ENCODE results near the gene CCNT1. TPM values are rescaled to one million over a fixed set of nuclear protein-coding genes. Genes with fewer than 3 reads are reported as not detected.

Gene CCNT1
- 10 to 100 TPM; 17.4 to 46.8 (median 33.9) TPM for total RNA-seq

GRCh38 chr12:48716493-48717251 is at the start of gene CCNT1:
TSS of gene CCNT1 (minus strand) at chr12:48716707. CDS start at chr12:48716675, 32 bp downstream.
- Histone ChIP-seq H3K4me1 (peaks cover 6 to 12% of the 10 kb centered on the region in 2 donors), H3K4me3 (peak within 1 kb of the TSS; percentile 69 to 70), H3K36me3 (no peaks in the 10 kb centered on the region), H3K27ac (peak within 1 kb of the TSS; percentile 91 to 94), H3K27me3 (no peaks in the 10 kb centered on the region), H3K9me3 (no peaks in the 10 kb centered on the region)
- TF ChIP-seq CTCF (IDR thresholded peaks at IDR 0.05) (peak; percentile 21 to 62 (median 38)), POLR2A (IDR thresholded peaks at IDR 0.05) (peak; percentile 23 to 64)
- peak; percentile 98 to 99 for DNase-seq
- intact Hi-C loops (cut with DNase I; ENCODE audit: low total_unique reads): no loop called here

GRCh38 chr12:48765753-48766162 is 49.3 kb upstream of the CCNT1 start:
- no peak for TF ChIP-seq POLR2A (IDR thresholded peaks at IDR 0.05)
- TF ChIP-seq CTCF (IDR thresholded peaks at IDR 0.05): no peak
- H3K9me3 ChIP-seq: no peaks in the 10 kb centered on the region
- peak overlapping the region; percentile 58 to 77 for H3K27ac ChIP-seq
- no peaks in the 10 kb centered on the region for H3K27me3 ChIP-seq
- no peaks in the 10 kb centered on the region for H3K36me3 ChIP-seq
- H3K4me1 ChIP-seq: no peaks in the 10 kb centered on the region
- no peak overlapping the region for H3K4me3 ChIP-seq
- peak; percentile 41 to 66 for DNase-seq
- intact Hi-C loops (cut with DNase I; ENCODE audit: low total_unique reads): no loop called here

GRCh38 chr12:48764521-48764920 is 48.0 kb upstream of the CCNT1 start:
- TF ChIP-seq POLR2A (IDR thresholded peaks at IDR 0.05): no peak
- TF ChIP-seq CTCF (IDR thresholded peaks at IDR 0.05): no peak
- H3K9me3 ChIP-seq: no peaks in the 10 kb centered on the region
- peak overlapping the region in 1 of 2 donors; percentile 77 for H3K27ac ChIP-seq
- DNase-seq: no peak
- H3K4me3 ChIP-seq: no peak overlapping the region
- no peaks in the 10 kb centered on the region for H3K36me3 ChIP-seq
- intact Hi-C loops (cut with DNase I; ENCODE audit: low total_unique reads): no loop called here
- no peaks in the 10 kb centered on the region for H3K27me3 ChIP-seq
- H3K4me1 ChIP-seq: no peaks in the 10 kb centered on the region

- TF ChIP-seq CTCF (IDR thresholded peaks at IDR 0.05): no peak
- Histone ChIP-seq H3K27me3 (no peaks in the 10 kb centered on the region), H3K4me3 (no peak overlapping the region), H3K27ac (no peak overlapping the region), H3K36me3 (no peaks in the 10 kb centered on the region), H3K4me1 (no peaks in the 10 kb centered on the region), H3K9me3 (no peaks in the 10 kb centered on the region)
- no peak for DNase-seq
- intact Hi-C loops (cut with DNase I; ENCODE audit: low total_unique reads): no loop called here
These were observed 42.2 kb upstream of the CCNT1 start for GRCh38 chr12:48758737-48759136.

- intact Hi-C loops (cut with DNase I; ENCODE audit: low total_unique reads): no loop called here
- TF ChIP-seq CTCF (IDR thresholded peaks at IDR 0.05): no peak
- no peak for TF ChIP-seq POLR2A (IDR thresholded peaks at IDR 0.05)
- Histone ChIP-seq H3K4me1 (no peaks in the 10 kb centered on the region), H3K4me3 (no peak overlapping the region), H3K9me3 (no peaks in the 10 kb centered on the region), H3K27ac (no peak overlapping the region), H3K36me3 (no peaks in the 10 kb centered on the region), H3K27me3 (no peaks in the 10 kb centered on the region)
- DNase-seq: no peak
These were observed 41.7 kb upstream of the CCNT1 start for GRCh38 chr12:48758186-48758585.
